Measurements from ENCODE around the gene LRRFIP1.
"Not testable (repeated sequence)": the region's sequence is repeated elsewhere in the genome, so short reads cannot be mapped to it uniquely, and the experiment has no call there.

Gene LRRFIP1

GRCh38 chr2:237758185-237758584 lies 130.8 kb downstream of the LRRFIP1 start:
- no peak for DNase-seq (ENCODE audit: low read depth, low spot score)
- no peak overlapping the region for H3K27ac ChIP-seq

- no peak overlapping the region for H3K27ac ChIP-seq
- DNase-seq (ENCODE audit: low read depth, low spot score), result no peak
Observed at GRCh38 chr2:237759176-237759575, 131.8 kb downstream of the LRRFIP1 start.

- DNase-seq (ENCODE audit: low read depth, low spot score), result no peak
Observed at GRCh38 chr2:237760506-237761502, 133.4 kb downstream of the LRRFIP1 start.

GRCh38 chr2:237762291-237763182 lies 135.2 kb downstream of the LRRFIP1 start:
- peak overlapping the region; percentile 27 for H3K27ac ChIP-seq
- not testable (repeated sequence) for DNase-seq (ENCODE audit: low read depth, low spot score)

More at GRCh38 chr2:237760506-237761502, 133.4 kb downstream of the LRRFIP1 start:
- no peak overlapping the region for H3K27ac ChIP-seq

- DNase-seq (ENCODE audit: low read depth, low spot score), result no peak
- no peak overlapping the region for H3K27ac ChIP-seq
Observed at GRCh38 chr2:237763812-237764211, 136.4 kb downstream of the LRRFIP1 start.

GRCh38 chr2:237765122-237765521 lies 137.7 kb downstream of the LRRFIP1 start:
- not testable (repeated sequence) for DNase-seq (ENCODE audit: low read depth, low spot score); H3K27ac ChIP-seq

GRCh38 chr2:237765875-237766274 lies 138.5 kb downstream of the LRRFIP1 start:
- no peak for DNase-seq (ENCODE audit: low read depth, low spot score)
- no peak overlapping the region for H3K27ac ChIP-seq

GRCh38 chr2:237766340-237766739 lies 139.0 kb downstream of the LRRFIP1 start:
- no peak for DNase-seq (ENCODE audit: low read depth, low spot score)
- no peak overlapping the region for H3K27ac ChIP-seq

- no peak overlapping the region for H3K27ac ChIP-seq
- DNase-seq (ENCODE audit: low read depth, low spot score), result no peak
Observed at GRCh38 chr2:237772513-237772912, 145.1 kb downstream of the LRRFIP1 start.

GRCh38 chr2:237773826-237774225 lies 146.4 kb downstream of the LRRFIP1 start:
- DNase-seq (ENCODE audit: low read depth, low spot score), result no peak
- H3K27ac ChIP-seq, result no peak overlapping the region

GRCh38 chr2:237774811-237775553 lies 147.6 kb downstream of the LRRFIP1 start:
- no peak overlapping the region for H3K27ac ChIP-seq
- no peak for DNase-seq (ENCODE audit: low read depth, low spot score)

GRCh38 chr2:237779521-237779920 lies 152.1 kb downstream of the LRRFIP1 start:
- no peak for DNase-seq (ENCODE audit: low read depth, low spot score)
- H3K27ac ChIP-seq, result no peak overlapping the region

- H3K27ac ChIP-seq, result no peak overlapping the region
- DNase-seq (ENCODE audit: low read depth, low spot score), result no peak
Observed at GRCh38 chr2:237782181-237782580, 154.8 kb downstream of the LRRFIP1 start.

- not testable (repeated sequence) for DNase-seq (ENCODE audit: low read depth, low spot score)
Observed at GRCh38 chr2:237783678-237784077, 156.3 kb downstream of the LRRFIP1 start.

GRCh38 chr2:237786936-237787335 lies 159.5 kb downstream of the LRRFIP1 start:
- H3K27ac ChIP-seq, result no peak overlapping the region
- DNase-seq (ENCODE audit: low read depth, low spot score), result no peak

More at GRCh38 chr2:237783678-237784077, 156.3 kb downstream of the LRRFIP1 start:
- not testable (repeated sequence) for H3K27ac ChIP-seq

- no peak for DNase-seq (ENCODE audit: low read depth, low spot score)
- H3K27ac ChIP-seq, result no peak overlapping the region
Observed at GRCh38 chr2:237790353-237790752, 163.0 kb downstream of the LRRFIP1 start.

GRCh38 chr2:237791977-237792727 lies 164.8 kb downstream of the LRRFIP1 start:
- DNase-seq (ENCODE audit: low read depth, low spot score), result no peak

GRCh38 chr2:237797253-237797652 lies 169.9 kb downstream of the LRRFIP1 start:
- DNase-seq (ENCODE audit: low read depth, low spot score), result no peak
- H3K27ac ChIP-seq, result no peak overlapping the region

More at GRCh38 chr2:237791977-237792727, 164.8 kb downstream of the LRRFIP1 start:
- H3K27ac ChIP-seq, result no peak overlapping the region

Data from epithelial cell of prostate (primary cell).